ENCODE results near the gene SBK1.
"Not testable (repeated sequence)": the region's sequence is repeated elsewhere in the genome, so short reads cannot be mapped to it uniquely, and the experiment has no call there.

The SBK1 gene

DNA sequence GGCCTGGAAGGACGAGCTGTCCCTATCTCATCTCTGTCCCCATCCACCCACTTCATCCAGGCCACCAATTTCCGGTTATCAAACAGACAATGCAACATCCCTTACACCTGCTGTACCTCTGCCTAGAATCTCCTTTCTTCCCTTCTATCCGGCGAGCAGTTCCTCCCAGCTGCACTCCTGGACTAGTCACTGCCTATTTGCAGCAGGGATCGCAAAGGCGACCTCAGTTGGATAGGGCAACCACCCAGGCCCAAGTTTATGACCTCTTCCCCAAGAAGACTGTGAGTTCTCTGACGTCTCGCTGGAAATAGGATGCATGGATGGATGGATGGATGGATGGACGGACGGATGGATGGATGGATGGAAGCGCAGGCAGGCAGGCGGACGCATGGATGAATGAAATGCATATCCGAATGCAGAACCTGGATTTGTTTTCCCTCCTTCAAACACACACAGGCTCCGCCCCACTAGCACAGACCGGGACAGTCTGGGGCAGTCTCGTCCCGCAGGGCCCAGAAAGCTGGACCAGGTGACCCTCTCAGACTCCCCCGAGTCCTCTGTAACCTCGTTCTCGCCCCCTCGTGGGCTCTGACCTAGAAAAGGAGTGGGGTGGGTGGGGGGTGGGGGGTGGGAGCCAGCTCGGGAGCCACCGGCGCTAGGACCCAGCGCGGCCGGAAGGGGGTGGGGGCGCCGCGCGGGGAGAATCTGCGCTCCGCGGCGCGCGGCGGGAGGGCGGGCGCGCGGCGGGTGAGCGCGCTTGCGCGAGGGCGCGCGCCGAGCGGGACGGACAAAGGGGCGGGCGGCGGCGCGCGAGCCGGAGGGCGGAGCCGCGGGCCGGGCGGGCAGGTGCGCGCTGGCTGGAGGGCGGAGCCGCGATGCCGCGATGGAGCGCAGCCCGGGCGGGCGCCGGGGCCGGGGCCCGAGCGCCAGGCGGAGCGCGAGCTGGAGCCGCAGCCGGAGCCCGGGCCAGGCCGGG, at the start of gene SBK1:
SBK1 (plus strand) TSS at position 875 of the 976 bp plus-strand sequence. CDS start 24,867 bp downstream, outside the sequence.
- no peak for DNase-seq

DNA sequence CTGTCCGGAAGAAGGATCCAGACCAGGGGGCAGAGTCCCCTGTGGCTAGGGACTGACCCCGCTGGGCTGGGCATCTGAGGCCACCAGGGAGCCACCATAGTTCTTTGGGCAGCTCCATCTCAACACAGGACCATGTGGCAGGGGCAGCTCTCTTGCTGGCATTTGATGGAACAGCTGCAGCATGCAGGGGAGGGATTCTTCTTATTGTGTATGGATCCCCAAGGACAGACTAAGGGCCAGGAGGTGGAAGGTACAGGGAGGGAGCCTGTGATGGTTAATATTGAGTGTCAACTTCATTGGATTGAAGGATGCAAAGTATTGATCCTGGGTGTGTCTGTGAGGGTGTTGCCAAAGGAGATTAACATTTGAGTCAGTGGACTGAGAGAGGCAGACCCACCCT, 42.8 kb upstream of the SBK1 start:
- DNase-seq = not testable (repeated sequence)

- DNase-seq = no peak
Observed at GRCh38 chr16:28250999-28251398, 41.3 kb upstream of the SBK1 start.

DNA sequence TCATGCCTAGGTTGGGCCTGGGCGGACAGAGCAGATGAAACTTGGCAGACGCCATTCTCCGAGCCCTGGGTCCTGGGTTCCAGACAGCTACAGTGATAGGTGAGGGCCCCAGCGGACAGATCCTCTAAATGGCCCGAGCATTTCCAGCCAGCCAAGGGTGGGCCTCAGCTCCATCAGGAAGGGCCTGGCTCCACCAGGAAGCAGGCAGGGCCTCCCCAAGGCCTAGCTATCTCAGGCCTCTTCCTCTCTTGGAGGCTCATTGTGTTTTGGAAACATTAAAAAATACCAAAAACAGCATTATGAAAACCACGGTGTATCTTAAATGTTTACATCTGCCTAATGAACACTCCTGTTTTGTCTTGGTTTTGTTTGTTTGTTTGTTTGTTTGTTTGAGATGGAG, 38.2 kb upstream of the SBK1 start:
- DNase-seq = no peak

DNA sequence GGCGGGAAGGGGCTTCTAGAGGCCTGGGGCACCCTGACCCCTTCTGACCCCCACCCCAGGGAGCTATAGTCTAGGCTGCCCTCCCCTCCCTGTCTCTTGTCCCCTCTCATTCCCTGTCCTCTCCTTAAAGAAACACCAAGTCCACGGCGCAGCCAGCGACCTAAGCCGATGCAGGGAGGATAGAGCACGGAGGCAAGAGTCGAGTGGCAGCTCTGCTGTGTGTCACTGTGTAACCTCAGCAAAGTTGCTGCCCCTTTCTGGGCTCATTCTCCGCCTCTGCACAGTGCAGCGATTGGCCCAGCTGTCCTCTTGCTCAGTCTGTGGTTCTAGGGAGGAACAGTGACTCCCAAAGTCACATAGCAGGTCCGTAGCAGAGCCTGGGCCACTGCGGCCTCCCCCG, 36.5 kb upstream of the SBK1 start:
- no peak for DNase-seq

- DNase-seq = no peak
Observed at GRCh38 chr16:28257256-28257655, 35.1 kb upstream of the SBK1 start.

GRCh38 chr16:28258567-28258966, 33.8 kb upstream of the SBK1 start:
- no peak for DNase-seq

DNA sequence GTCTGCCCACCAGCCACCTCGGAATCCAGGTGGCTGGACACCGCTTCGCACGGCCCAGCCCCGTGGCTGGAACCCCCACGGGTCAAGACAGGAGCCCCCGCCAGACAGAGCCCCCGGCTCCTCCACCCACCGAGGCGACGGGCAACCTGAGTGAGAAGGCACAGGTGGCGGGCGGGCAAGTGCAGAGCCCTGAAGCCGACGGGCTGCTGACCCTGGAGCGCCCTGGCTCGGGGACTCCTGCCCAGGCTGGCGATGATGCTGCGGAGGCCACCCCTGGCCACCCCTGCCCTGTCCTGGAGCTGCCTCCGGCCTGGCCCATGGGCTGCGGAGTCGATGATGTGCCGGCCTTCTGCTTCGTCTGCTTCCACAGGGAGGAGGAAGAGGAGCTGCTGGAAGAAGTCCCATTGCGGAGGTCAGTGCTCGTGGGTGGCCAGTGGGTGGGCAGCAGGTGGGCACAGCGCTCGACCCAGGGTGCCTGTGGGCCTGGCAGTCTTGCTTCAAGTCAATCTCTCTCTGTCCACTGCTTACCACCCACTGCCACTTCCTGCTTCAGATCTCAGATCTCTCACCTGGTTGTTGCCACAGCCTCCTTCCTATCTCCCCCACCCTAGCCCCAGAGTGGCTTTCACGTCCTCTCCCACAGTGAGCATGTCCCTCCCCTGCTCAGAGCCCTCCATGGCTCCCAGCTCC, 33.1 kb upstream of the SBK1 start:
- DNase-seq = no peak

DNA sequence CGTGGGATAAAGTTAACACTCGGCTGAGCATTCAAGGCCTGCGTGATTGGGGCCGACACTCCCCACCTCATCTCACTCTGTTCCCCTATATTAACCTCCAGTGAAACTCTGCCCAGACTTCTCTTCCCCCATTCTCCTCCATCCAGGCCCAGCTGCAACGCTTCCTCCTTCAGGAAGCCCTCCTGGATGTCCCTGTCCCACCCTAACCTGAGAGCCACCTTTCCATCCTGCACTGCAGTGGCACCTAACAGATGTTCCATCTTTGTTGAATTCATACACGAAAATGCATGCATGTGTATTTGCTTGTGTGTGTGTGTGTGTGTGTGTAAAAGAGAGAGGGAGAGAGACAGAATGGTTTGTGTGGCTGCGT, 32.6 kb upstream of the SBK1 start:
- DNase-seq = no peak

DNA sequence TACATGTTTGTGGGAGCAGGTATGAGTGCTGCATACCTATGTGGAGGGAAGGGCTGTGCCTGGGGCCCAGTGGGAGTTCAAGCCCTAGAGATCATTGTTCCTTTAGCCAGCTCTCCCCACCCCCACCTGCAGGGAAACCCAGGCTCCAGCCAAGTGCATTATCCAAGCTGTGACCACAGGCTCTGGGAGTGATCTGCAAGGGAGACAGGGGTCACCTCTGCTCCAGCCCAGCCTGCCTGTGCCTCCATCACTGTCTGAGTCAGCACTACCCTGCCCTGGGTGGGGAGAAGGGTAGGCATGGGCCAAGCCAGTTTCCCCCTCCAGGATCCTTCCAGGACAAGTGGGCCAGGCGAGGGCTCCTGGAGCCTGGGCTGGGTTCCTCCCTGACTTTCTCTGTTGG, 32.1 kb upstream of the SBK1 start:
- no peak for DNase-seq

DNA sequence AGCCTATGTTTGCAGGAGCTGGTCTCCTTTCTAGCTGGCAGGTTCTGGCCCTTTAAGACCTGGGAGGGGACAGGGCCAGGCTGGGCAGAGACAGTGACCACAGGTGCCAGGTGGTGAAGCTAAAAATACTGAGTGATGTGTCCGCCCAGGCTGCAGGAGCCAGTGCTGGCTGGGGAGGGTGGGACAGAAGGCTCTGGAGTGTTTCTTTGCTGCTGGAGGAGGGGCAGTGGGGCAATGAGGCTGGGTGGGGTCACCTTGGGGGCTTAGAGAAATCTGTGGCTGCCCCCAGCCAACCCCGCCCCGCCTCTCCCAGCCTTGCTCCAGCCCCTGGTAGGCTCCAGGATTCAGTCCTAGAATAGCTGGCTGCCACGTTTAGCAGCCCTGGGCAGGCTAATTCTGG, 30.4 kb upstream of the SBK1 start:
- DNase-seq = no peak

GRCh38 chr16:28263305-28263704, 29.0 kb upstream of the SBK1 start:
- DNase-seq = no peak

GRCh38 chr16:28264656-28265055, 27.7 kb upstream of the SBK1 start:
- no peak for DNase-seq

DNA sequence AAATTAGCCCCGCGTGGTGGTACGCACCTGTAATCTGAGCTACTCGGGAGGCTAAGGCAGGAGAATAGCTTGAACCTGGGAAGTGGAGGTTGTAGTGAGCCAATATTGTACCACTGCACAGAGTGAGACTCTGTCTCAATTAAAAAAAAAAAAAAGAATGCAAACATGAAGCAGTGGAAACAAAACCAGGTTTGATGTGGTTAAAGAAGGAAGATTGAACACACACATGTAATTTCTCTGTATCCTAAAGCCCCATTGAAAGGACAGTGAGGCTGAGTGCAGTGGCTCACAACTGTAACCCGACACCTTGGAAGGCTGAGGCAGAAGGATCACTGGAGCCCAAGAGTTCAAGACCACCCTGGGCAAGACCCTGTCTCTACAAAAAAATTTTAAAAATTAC, 26.5 kb upstream of the SBK1 start:
- no peak for DNase-seq

- no peak for DNase-seq
Observed at GRCh38 chr16:28267356-28267755, 25.0 kb upstream of the SBK1 start.

- DNase-seq = no peak
Observed at GRCh38 chr16:28273511-28273910, 18.8 kb upstream of the SBK1 start.

DNA sequence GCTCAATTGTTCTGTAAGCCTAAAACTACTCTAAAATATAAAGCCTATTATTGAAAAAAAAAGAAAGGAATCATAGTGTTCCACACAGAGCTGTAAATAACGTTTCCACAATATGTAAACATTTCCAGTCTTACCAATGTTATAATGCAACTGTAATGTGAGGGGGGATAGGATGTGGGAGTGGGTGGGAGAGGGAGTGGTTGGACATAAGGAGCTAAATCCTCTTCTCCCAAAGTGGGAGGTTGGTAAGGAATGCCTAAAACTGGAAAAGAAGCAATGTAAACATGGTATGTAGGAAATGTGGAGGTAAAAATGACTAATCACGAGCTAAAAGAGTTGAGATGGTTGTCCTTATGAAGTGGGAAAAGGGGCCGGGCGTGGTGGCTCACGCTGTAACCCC, 17.6 kb upstream of the SBK1 start:
- DNase-seq = no peak

GRCh38 chr16:28276301-28276700, 16.0 kb upstream of the SBK1 start:
- no peak for DNase-seq

GRCh38 chr16:28277537-28278388, 14.6 kb upstream of the SBK1 start:
- peak; percentile 44 for DNase-seq

DNA sequence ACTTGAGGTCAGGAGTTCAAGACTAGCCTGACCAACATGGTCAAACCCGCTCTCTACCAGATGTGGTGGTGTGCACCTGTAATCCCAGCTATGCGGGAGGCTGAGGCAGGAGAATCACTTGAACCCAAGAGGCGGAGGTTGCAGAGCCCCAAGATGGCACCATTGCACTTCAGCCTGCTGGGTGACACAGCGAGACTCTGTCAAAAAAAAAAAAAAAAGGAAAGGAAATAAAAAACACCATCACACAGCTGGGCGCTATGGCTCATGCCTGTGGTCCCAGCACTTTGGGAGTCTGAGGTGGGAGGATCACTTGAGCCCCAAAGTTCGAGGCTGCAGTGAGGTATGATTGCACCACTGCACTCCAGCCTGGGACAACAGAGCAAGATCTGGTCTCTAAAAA, 13.3 kb upstream of the SBK1 start:
- no peak for DNase-seq

GRCh38 chr16:28280881-28281836, 11.2 kb upstream of the SBK1 start:
- DNase-seq = no peak

DNA sequence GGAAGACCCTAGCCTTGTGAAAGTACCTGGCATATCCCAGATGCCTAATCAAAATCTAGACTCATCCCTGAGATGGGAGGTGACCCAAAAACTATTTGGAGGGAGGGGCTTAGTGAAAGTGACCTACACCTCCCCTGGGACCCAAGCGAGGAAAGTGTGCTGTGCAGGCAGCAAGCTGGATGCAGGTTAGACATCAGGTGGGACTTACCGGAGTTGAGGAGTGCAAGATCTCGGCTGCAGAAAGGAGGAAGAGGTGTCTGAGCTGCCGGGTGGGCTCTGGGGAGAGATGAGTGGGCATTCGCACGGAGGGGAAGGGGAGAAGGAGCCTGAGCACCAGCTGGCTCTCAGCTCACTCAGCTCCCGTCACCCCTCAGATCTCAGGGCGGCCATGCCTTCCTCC, 10.3 kb upstream of the SBK1 start:
- no peak for DNase-seq
